ENCODE measurements around the gene RELN. TPM values are rescaled to one million over a fixed set of nuclear protein-coding genes. Genes with fewer than 3 reads are reported as not detected.
"Not testable (repeated sequence)": the region's sequence is repeated elsewhere in the genome, so short reads cannot be mapped to it uniquely, and the experiment has no call there.

Gene RELN
- total RNA-seq, 1 donor from 2014 or later, result not detected

GRCh38 chr7:103833401-103833800, 156.1 kb downstream of the RELN start:
- no peak for TF ChIP-seq CTCF (IDR thresholded peaks at IDR 0.05)
- no peaks in the 10 kb centered on the region for H3K4me1 Mint-ChIP-seq (ENCODE audit: low read depth)
- no peak overlapping the region for H3K4me3 Mint-ChIP-seq (ENCODE audit: unreplicated experiment)
- H3K27ac Mint-ChIP-seq (ENCODE audit: unreplicated experiment), result no peak overlapping the region
- H3K9me3 Mint-ChIP-seq (ENCODE audit: low read depth), result no peaks in the 10 kb centered on the region
- no peaks in the 10 kb centered on the region for H3K36me3 Mint-ChIP-seq (ENCODE audit: low read depth)
- peaks cover 12% of the 10 kb centered on the region for H3K27me3 Mint-ChIP-seq (ENCODE audit: low read depth)
- DNase-seq (ENCODE audit: low spot score), result no peak

GRCh38 chr7:103832438-103832837, 157.0 kb downstream of the RELN start:
- H3K27me3 Mint-ChIP-seq (ENCODE audit: low read depth), result peaks cover 19% of the 10 kb centered on the region
- H3K4me3 Mint-ChIP-seq (ENCODE audit: unreplicated experiment), result no peak overlapping the region
- H3K36me3 Mint-ChIP-seq (ENCODE audit: low read depth), result no peaks in the 10 kb centered on the region
- no peaks in the 10 kb centered on the region for H3K9me3 Mint-ChIP-seq (ENCODE audit: low read depth)
- H3K27ac Mint-ChIP-seq (ENCODE audit: unreplicated experiment), result no peak overlapping the region
- TF ChIP-seq CTCF (IDR thresholded peaks at IDR 0.05), result no peak
- H3K4me1 Mint-ChIP-seq (ENCODE audit: low read depth), result no peaks in the 10 kb centered on the region
- DNase-seq (ENCODE audit: low spot score), result no peak

GRCh38 chr7:103824251-103824650, 165.2 kb downstream of the RELN start:
- H3K9me3 Mint-ChIP-seq (ENCODE audit: low read depth), result peaks cover 9% of the 10 kb centered on the region
- H3K4me1 Mint-ChIP-seq (ENCODE audit: low read depth), result no peaks in the 10 kb centered on the region
- H3K27ac Mint-ChIP-seq (ENCODE audit: unreplicated experiment), result no peak overlapping the region
- no peak overlapping the region for H3K4me3 Mint-ChIP-seq (ENCODE audit: unreplicated experiment)
- DNase-seq (ENCODE audit: low spot score), result no peak
- TF ChIP-seq CTCF (IDR thresholded peaks at IDR 0.05), result no peak
- H3K27me3 Mint-ChIP-seq (ENCODE audit: low read depth), result peaks cover 16% of the 10 kb centered on the region
- no peaks in the 10 kb centered on the region for H3K36me3 Mint-ChIP-seq (ENCODE audit: low read depth)

GRCh38 chr7:103823084-103823483, 166.4 kb downstream of the RELN start:
- no peak for DNase-seq (ENCODE audit: low spot score)
- Mint-ChIP-seq H3K27ac (ENCODE audit: unreplicated experiment) (no peak overlapping the region), H3K9me3 (ENCODE audit: low read depth) (peaks cover 9% of the 10 kb centered on the region), H3K27me3 (ENCODE audit: low read depth) (peaks cover 12% of the 10 kb centered on the region), H3K36me3 (ENCODE audit: low read depth) (no peaks in the 10 kb centered on the region), H3K4me1 (ENCODE audit: low read depth) (no peaks in the 10 kb centered on the region), H3K4me3 (ENCODE audit: unreplicated experiment) (no peak overlapping the region)
- TF ChIP-seq CTCF (IDR thresholded peaks at IDR 0.05), result no peak

- Mint-ChIP-seq H3K9me3 (ENCODE audit: low read depth) (peaks cover 9% of the 10 kb centered on the region), H3K27ac (ENCODE audit: unreplicated experiment) (no peak overlapping the region), H3K4me1 (ENCODE audit: low read depth) (no peaks in the 10 kb centered on the region), H3K27me3 (ENCODE audit: low read depth) (peaks cover 5% of the 10 kb centered on the region), H3K36me3 (ENCODE audit: low read depth) (no peaks in the 10 kb centered on the region), H3K4me3 (ENCODE audit: unreplicated experiment) (no peak overlapping the region)
- no peak for TF ChIP-seq CTCF (IDR thresholded peaks at IDR 0.05)
- DNase-seq (ENCODE audit: low spot score), result no peak
These were observed 168.4 kb downstream of the RELN start for GRCh38 chr7:103821092-103821491.

GRCh38 chr7:103815972-103816371, 173.5 kb downstream of the RELN start:
- not testable (repeated sequence) for DNase-seq (ENCODE audit: low spot score); H3K36me3 Mint-ChIP-seq (ENCODE audit: low read depth); H3K9me3 Mint-ChIP-seq (ENCODE audit: low read depth); H3K4me1 Mint-ChIP-seq (ENCODE audit: low read depth); H3K27me3 Mint-ChIP-seq (ENCODE audit: low read depth); H3K27ac Mint-ChIP-seq (ENCODE audit: unreplicated experiment); H3K4me3 Mint-ChIP-seq (ENCODE audit: unreplicated experiment)

All from chondrocyte (in vitro differentiated cells).